Effector memory CD4-positive, alpha-beta T cell (primary cell): ENCODE measurements around the gene HDHD5.
A peak's percentile ranks its signal among the peaks of the same experiment; 100 is the strongest.

Source experiments
- DNase-seq, 3 donors: peaks; one replicate each; pipeline ENCODE4 v3.0.0-alpha.2; 2020
- H3K27ac ChIP-seq: 2 replicates; pipeline ENCODE4 v1.7.0; 2013; ENCODE audit warnings: mild to moderate bottlenecking, low read length, moderate library complexity; ENCODE audit not compliant: insufficient read depth, poor library complexity, severe bottlenecking
- H3K27me3 ChIP-seq: replicated peaks from 2 replicates; pipeline ENCODE4 v1.7.0; 2013; ENCODE audit warnings: mild to moderate bottlenecking, low read length; ENCODE audit not compliant: insufficient read depth, control insufficient read depth, poor library complexity, severe bottlenecking
- H3K36me3 ChIP-seq: 2 replicates; pipeline ENCODE4 v1.7.0; 2013; ENCODE audit warnings: mild to moderate bottlenecking, low read length, moderate library complexity; ENCODE audit not compliant: control insufficient read depth, insufficient read depth
- H3K4me1 ChIP-seq: 2 replicates; pipeline ENCODE4 v1.7.0; 2013; ENCODE audit warnings: low read length, mild to moderate bottlenecking; ENCODE audit not compliant: control insufficient read depth, insufficient read depth, poor library complexity, severe bottlenecking
- H3K4me3 ChIP-seq: 2 replicates; pipeline ENCODE4 v1.7.0; 2013; ENCODE audit warnings: low read length, low read depth, mild to moderate bottlenecking; ENCODE audit not compliant: insufficient read depth, poor library complexity, severe bottlenecking
- H3K9me3 ChIP-seq: 2 replicates; pipeline ENCODE4 v1.7.0; 2013; ENCODE audit warnings: mild to moderate bottlenecking, low read length, moderate library complexity; ENCODE audit not compliant: control insufficient read depth

Gene HDHD5

GRCh38 chr22:17121233-17122195 lies 37.6 kb downstream of the HDHD5 start, which contains the start of gene TMEM121B:
TMEM121B (minus strand) TSS chr22:17121360; CDS start chr22:17121127, 233 bp downstream.
- Histone ChIP-seq H3K4me1 (peaks cover 44% of the 10 kb centered on the region), H3K27ac (no peak within 1 kb of the TSS), H3K9me3 (no peaks in the 10 kb centered on the region), H3K27me3 (peaks cover 10% of the 10 kb centered on the region), H3K36me3 (no peaks in the 10 kb centered on the region), H3K4me3 (peak within 1 kb of the TSS; percentile 51)
- no peak for DNase-seq

DNA sequence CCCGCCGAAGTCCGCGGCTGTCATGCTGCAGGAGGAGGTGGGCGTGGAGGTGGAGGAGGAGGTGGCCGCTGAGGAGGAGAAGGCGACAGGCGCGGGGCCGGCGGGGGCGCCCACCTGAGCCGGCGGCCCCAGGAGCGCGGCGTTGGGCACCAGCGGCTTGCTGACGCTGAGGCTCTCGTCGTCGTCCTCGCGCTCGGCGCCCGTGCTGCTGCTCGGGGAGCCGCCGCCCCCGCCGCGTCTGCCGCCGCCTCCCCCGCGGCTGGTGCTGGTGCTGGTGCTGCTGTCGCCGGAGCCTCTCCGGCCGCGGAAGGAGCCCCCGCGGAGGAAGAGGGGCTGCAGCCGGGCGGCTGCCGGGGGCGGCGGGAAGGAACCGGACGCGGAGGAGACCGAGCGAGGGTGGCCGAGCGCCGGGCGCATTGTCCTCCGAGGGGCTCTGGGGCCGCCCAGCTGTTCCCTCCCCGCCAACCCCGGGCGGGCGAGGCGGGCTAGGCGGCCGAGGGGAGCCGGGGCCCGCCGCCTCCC lies 38.3 kb downstream of the HDHD5 start:
- Histone ChIP-seq H3K9me3 (no peaks in the 10 kb centered on the region), H3K4me1 (peaks cover 51% of the 10 kb centered on the region), H3K27me3 (peaks cover 10% of the 10 kb centered on the region), H3K4me3 (peak overlapping the region; percentile 51), H3K36me3 (no peaks in the 10 kb centered on the region), H3K27ac (no peak overlapping the region)
- no peak for DNase-seq

DNA sequence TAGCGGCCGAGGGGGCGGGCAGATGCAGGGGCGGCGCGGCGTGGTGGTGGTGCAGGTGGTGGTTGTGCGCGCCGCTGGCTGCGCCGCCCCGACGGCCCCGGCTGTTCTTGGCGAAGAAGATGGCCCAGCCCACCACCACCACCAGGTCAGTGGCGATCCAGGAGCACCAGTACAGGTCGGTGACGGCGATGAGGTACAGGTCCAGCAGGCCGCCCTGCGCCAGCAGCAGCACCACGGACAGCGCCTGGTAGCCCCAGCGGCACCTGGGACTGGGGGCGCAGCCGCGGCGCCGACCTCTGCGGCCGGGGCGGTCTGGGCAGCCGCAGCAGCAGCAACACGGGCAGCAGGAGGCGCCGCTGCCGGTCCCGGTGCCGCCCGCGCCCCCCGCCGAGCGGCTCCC lies 38.8 kb downstream of the HDHD5 start:
- Histone ChIP-seq H3K4me1 (peaks cover 51% of the 10 kb centered on the region), H3K4me3 (peak overlapping the region; percentile 51), H3K27ac (no peak overlapping the region), H3K27me3 (peaks cover 10% of the 10 kb centered on the region), H3K36me3 (no peaks in the 10 kb centered on the region), H3K9me3 (no peaks in the 10 kb centered on the region)
- peak; percentile 12 to 37 (median 20) for DNase-seq

DNA sequence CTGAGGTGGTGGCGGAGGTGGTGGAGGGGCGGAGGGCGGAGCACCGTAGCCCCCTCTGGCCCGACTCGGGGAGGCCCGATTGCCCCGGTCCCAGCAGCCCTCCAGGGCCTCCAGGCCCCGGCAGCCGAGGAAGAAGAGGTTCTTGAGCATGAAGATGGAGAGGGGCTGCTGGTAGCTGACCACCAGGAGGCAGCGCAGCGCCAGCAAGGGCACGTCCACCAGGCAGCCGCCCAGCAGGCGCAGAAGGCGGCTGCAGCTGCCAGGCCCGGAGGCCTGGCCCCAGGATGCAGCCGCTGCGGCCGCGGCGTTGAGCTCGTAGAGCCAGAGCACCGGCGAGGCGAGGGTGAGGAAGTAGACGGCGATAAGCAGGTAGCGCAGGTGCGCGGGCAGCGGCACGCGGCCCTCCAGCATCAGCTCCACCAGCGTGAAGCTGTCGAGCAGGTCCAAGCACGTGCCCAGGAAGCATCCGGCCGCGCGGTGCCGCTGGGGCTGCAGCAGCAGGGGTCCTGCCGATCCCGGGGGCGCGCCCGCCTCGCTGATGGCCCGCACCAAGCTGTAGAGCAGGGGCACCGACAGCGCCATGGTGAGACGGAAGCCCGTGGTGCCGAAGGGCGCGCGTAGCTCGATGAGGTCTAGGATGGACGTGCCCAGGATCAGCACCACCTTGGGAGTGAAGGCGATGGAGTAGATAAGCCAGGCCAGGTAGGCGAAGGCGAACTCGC lies 39.4 kb downstream of the HDHD5 start:
- Histone ChIP-seq H3K27ac (no peak overlapping the region), H3K9me3 (no peaks in the 10 kb centered on the region), H3K27me3 (peaks cover 10% of the 10 kb centered on the region), H3K4me1 (peaks cover 51% of the 10 kb centered on the region), H3K36me3 (no peaks in the 10 kb centered on the region), H3K4me3 (no peak overlapping the region)
- DNase-seq, result no peak

DNA sequence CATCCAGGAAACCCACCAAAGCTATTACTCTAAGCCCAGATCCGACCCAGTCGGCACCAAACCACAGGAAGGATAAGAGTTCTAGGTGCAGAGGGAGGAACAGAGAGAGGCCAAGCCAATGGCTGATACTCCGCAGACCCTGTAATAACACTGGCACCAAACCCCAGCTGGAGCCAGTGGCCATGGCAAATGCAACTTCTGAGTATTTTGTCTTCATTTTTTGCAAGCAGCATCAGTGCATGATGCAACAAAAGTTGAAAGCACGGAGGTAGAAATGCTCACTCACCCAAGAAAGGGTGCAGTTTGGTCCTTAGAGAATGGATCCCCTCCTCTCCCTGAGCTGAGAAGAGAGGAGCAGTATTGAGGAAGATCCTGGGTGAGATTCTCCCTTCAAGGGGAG lies 40.7 kb downstream of the HDHD5 start:
- Histone ChIP-seq H3K9me3 (no peaks in the 10 kb centered on the region), H3K4me1 (peaks cover 51% of the 10 kb centered on the region), H3K27ac (peak overlapping the region; percentile 15), H3K4me3 (no peak overlapping the region), H3K36me3 (no peaks in the 10 kb centered on the region), H3K27me3 (peaks cover 10% of the 10 kb centered on the region)
- DNase-seq, result no peak

GRCh38 chr22:17117890-17118289 lies 41.2 kb downstream of the HDHD5 start:
- H3K9me3 ChIP-seq, result no peaks in the 10 kb centered on the region
- H3K27me3 ChIP-seq, result peaks cover 10% of the 10 kb centered on the region
- no peak overlapping the region for H3K4me3 ChIP-seq
- DNase-seq, result no peak
- peak overlapping the region; percentile 15 for H3K27ac ChIP-seq
- H3K4me1 ChIP-seq, result peaks cover 51% of the 10 kb centered on the region
- no peaks in the 10 kb centered on the region for H3K36me3 ChIP-seq

DNA sequence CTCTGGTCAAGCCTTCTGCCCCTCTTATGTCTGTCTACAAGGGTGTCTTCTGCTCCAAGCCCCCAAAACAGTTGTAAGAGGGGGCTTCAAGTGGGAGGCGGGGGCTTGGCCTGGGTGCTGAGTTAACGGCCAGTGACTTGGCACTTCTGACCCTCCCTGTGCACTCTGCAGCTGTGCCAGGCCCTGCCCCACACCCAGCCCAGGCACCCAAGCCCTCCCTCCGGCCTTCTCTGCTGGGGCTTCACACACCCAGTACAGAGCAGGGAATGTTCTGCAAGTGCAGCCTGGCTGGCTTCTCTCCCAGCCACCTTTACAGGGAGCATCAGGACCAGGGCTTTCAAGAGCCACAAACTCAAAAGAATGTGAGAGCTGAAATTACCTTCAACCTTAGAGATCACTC lies 41.7 kb downstream of the HDHD5 start:
- no peak for DNase-seq
- H3K36me3 ChIP-seq, result no peaks in the 10 kb centered on the region
- H3K4me1 ChIP-seq, result peaks cover 51% of the 10 kb centered on the region
- H3K27ac ChIP-seq, result no peak overlapping the region
- H3K4me3 ChIP-seq, result no peak overlapping the region
- H3K27me3 ChIP-seq, result peaks cover 10% of the 10 kb centered on the region
- H3K9me3 ChIP-seq, result no peaks in the 10 kb centered on the region

DNA sequence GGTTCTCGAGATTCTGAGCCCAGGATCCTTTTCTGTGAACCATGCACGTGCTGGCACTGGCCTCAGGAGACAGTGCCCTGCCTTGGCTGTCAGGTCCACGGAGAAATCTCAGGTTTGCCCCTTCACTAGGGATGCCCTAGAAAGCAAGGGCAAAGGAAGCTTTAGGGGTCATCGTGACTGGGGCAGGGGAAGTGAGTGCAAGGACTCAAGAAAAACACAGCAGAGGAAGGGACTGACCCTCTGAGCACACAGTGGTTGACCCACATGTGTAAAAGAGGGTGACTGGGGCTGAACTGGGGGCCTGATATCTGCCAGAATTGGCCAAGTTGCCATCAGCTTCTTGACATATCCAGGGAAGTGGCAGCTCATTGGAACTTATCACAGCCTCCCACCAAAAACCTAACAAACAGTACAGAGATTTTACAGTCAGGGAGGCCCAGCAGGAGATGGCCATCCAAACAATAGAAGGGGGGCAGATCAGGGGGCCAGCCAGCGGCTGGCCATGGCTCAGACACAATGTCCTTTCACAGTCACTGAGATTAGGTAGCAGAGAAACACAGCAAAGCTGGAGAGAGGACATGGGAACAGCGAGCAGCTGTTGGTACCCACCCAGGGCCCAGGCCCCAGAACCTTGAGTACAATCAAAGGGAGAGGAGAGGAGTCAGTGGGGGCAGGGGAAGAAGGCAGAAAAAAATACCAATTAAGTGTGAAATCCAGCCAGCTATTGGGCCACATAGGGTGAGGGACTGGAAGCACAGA lies 42.3 kb downstream of the HDHD5 start:
- Histone ChIP-seq H3K36me3 (no peaks in the 10 kb centered on the region), H3K4me1 (peaks cover 49% of the 10 kb centered on the region), H3K27ac (peak overlapping the region; percentile 20), H3K9me3 (no peaks in the 10 kb centered on the region), H3K4me3 (no peak overlapping the region), H3K27me3 (peaks cover 5% of the 10 kb centered on the region)
- DNase-seq, result no peak

DNA sequence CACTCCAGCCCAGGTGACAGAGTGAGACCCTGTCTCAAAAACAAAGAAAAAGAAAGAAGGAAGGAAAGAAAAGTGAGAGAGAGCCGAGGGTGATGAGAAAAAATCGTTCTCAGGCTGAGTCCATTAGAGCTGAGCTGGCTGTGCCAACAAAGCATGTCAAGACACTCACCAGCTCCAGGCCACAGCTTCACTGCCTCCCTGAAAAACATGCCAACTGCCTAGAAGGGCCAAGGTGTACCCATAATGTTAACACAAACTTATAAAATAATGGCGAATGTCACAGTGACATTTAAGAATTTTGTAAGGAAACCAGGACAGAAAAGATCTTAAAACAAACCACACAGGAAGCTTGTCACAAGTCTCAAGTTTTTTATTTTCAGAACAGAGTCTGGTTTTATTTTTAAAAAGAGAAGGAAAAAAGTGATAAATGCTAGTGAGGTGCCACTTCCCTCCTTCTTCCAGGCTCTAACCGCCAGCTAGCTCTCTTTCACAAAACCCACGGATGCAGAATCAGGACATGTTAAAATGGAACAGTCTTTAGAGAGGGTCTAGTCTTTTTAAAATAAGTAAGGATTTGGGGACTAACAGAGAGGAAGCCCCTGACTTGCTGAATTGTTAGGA lies 43.0 kb downstream of the HDHD5 start:
- peaks cover 44% of the 10 kb centered on the region for H3K4me1 ChIP-seq
- H3K27me3 ChIP-seq, result no peaks in the 10 kb centered on the region
- H3K27ac ChIP-seq, result peak overlapping the region; percentile 20
- no peak for DNase-seq
- H3K36me3 ChIP-seq, result no peaks in the 10 kb centered on the region
- no peak overlapping the region for H3K4me3 ChIP-seq
- no peaks in the 10 kb centered on the region for H3K9me3 ChIP-seq
